GM19193 (cell line): ENCODE data around the gene GINS2.

Experiments
- POLR2A ChIP-seq: IDR thresholded peaks from 4 replicates; pipeline ENCODE4 v1.6.1; 2011; ENCODE audit not compliant: insufficient read depth, insufficient read length; ENCODE audit errors: extremely low read depth

The GINS2 gene

GRCh38 chr16:85650135-85650843 lies 38.5 kb downstream of the GINS2 start:
- TF ChIP-seq POLR2A: no peak

GRCh38 chr16:85649411-85650134 lies 39.2 kb downstream of the GINS2 start:
- TF ChIP-seq POLR2A: no peak

- no peak for TF ChIP-seq POLR2A
Observed at GRCh38 chr16:85648805-85649204, 39.9 kb downstream of the GINS2 start.

GRCh38 chr16:85648070-85648714 lies 40.6 kb downstream of the GINS2 start:
- no peak for TF ChIP-seq POLR2A

- TF ChIP-seq POLR2A: no peak
Observed at GRCh38 chr16:85646976-85647375, 41.8 kb downstream of the GINS2 start.

GRCh38 chr16:85646358-85646907 lies 42.3 kb downstream of the GINS2 start:
- TF ChIP-seq POLR2A: no peak

- no peak for TF ChIP-seq POLR2A
Observed at GRCh38 chr16:85645021-85645589, 43.6 kb downstream of the GINS2 start.

- TF ChIP-seq POLR2A: no peak
Observed at GRCh38 chr16:85644093-85644712, 44.6 kb downstream of the GINS2 start.

- TF ChIP-seq POLR2A: no peak
Observed at GRCh38 chr16:85643631-85644030, 45.1 kb downstream of the GINS2 start.

- TF ChIP-seq POLR2A: no peak
Observed at GRCh38 chr16:85642762-85643358, 45.9 kb downstream of the GINS2 start.

- TF ChIP-seq POLR2A: no peak
Observed at GRCh38 chr16:85641776-85642176, 47.0 kb downstream of the GINS2 start.

GRCh38 chr16:85641305-85641704 lies 47.4 kb downstream of the GINS2 start:
- TF ChIP-seq POLR2A: no peak

GRCh38 chr16:85640585-85640984 lies 48.2 kb downstream of the GINS2 start:
- no peak for TF ChIP-seq POLR2A

GRCh38 chr16:85640254-85640558 lies 48.5 kb downstream of the GINS2 start:
- TF ChIP-seq POLR2A: no peak

GRCh38 chr16:85639529-85640253 lies 49.1 kb downstream of the GINS2 start:
- no peak for TF ChIP-seq POLR2A
